Measurements from ENCODE around the gene NR2F1. TPM values are rescaled to one million over a fixed set of nuclear protein-coding genes. Genes with fewer than 3 reads are reported as not detected.
A peak's percentile ranks its signal among the peaks of the same experiment; 100 is the strongest.

NR2F1 gene
- total RNA-seq, 6 experiments from 2014 or later = 5.3 to 12.1 (median 9.4) TPM

DNA sequence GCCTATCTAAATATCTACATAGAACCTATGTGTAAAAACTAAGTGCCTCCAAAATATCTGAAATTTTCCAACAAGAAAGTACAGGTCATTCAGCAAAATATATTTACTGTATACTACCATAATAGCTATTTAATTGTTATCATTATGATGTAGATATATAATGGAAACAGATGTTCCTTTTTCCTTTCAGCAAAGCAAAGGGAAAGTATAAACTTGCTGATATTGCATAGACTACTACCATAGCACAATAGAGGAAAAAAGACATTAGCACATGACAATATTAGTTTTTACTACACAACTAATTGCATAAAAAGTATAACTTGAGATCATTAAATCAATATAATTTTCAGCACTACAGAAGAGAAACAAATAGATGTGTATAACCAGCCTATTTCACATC is 16.9 kb upstream of the NR2F1 start:
- TF ChIP-seq POLR2A (IDR thresholded peaks at IDR 0.05) = no peak
- no peak for TF ChIP-seq CTCF (IDR thresholded peaks at IDR 0.05)
- DNase-seq = no peak
- ATAC-seq = no peak
- H3K36me3 ChIP-seq = no peaks in the 10 kb centered on the region
- H3K9me3 ChIP-seq = no peaks in the 10 kb centered on the region
- peaks cover 0 to 15% of the 10 kb centered on the region in 2 donors for H3K27me3 ChIP-seq
- H3K4me1 ChIP-seq = no peaks in the 10 kb centered on the region
- intact Hi-C loops (cut with DNase I) = no loop called here
- no peak overlapping the region for H3K4me3 ChIP-seq
- no peak overlapping the region for H3K27ac ChIP-seq

DNA sequence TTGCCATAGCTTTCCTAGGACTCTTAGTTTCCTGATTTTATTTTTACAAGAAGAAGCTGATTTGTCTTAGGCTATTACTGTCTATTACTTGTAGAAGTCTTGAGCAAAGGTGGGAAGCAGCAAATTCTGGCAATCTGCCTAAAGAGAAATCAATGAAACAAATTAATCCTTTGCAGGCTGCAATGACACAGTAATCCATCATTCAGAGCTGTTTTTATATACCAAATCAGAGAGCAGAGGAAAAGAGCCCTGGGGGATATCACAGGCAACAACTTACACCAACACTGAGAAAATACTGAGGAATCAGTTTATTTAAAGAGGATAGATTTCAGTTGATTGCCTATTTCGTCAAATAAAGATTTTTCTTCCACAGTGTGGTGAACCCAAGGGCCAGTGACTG is 15.6 kb upstream of the NR2F1 start:
- no peak for DNase-seq
- no peaks in the 10 kb centered on the region for H3K9me3 ChIP-seq
- WGBS (ENCODE audit: insufficient coverage, low coverage, low lambda C conversion rate, missing lambda C conversion rate) = 45% methylated on average over 1 of the region's 1 CpG
- H3K4me3 ChIP-seq = no peak overlapping the region
- H3K36me3 ChIP-seq = no peaks in the 10 kb centered on the region
- intact Hi-C loops (cut with DNase I) = no loop called here
- ATAC-seq = no peak
- TF ChIP-seq POLR2A (IDR thresholded peaks at IDR 0.05) = no peak
- TF ChIP-seq CTCF (IDR thresholded peaks at IDR 0.05) = no peak
- H3K27ac ChIP-seq = no peak overlapping the region
- H3K4me1 ChIP-seq = peaks cover 0 to 7% (median 0%) of the 10 kb centered on the region in 4 donors
- peaks cover 0 to 15% of the 10 kb centered on the region in 2 donors for H3K27me3 ChIP-seq

- Histone ChIP-seq H3K9me3 (no peaks in the 10 kb centered on the region), H3K4me1 (peaks cover 0 to 10% (median 0%) of the 10 kb centered on the region in 4 donors), H3K27me3 (peaks cover 0 to 19% of the 10 kb centered on the region in 2 donors), H3K36me3 (no peaks in the 10 kb centered on the region), H3K4me3 (no peak overlapping the region), H3K27ac (no peak overlapping the region)
- DNase-seq (no peak), ATAC-seq (no peak)
- intact Hi-C loops (cut with DNase I) = no loop called here
- no peak for TF ChIP-seq POLR2A (IDR thresholded peaks at IDR 0.05)
- TF ChIP-seq CTCF (IDR thresholded peaks at IDR 0.05) = no peak
- 62% methylated on average over 12 of the region's 13 CpGs for WGBS (ENCODE audit: insufficient coverage, low coverage, low lambda C conversion rate, missing lambda C conversion rate)
These were observed 13.5 kb upstream of the NR2F1 start for GRCh38 chr5:93569300-93570160.

DNA sequence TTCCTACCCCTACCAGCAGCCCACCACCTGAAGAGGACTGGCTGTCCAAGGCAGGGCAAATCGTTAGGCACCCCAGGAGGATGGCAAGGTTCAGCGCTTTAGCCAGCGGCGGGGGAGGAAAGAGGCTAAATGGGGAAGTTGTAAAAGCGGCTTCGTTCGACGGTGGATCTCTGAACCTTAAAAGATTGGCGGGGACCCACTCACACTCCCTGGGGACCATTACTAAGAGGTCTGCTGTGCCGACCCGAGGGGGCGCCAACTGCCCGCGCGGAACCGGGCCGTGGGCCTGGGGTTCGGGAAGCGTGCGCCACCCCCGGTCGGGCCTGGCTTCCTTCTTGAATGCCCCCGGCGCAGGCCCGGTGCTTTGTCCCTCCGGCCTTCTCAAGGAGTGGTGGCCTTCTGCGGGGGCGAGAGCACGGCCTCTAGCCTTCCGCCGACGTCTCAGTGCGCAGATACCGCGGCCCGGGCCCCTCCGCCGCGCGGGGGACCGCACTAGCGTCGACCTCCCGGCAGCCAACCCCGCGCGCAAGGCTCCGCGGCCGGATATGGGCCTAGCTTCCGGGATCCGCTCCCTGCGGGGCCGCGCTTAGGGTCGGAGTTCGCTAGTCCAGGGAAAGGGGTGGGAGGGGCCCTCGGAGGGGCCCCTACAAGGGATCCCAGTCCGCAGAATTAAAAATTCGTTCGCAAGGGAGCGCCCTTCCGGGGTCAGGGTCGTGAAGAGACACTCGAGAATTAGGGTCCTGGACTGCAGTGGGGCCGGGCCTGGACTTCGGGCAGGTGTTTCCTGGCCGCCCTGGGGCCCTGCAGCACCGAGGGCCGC is 12.5 kb upstream of the NR2F1 start:
- H3K9me3 ChIP-seq = no peaks in the 10 kb centered on the region
- WGBS (ENCODE audit: insufficient coverage, low coverage, low lambda C conversion rate, missing lambda C conversion rate) = 38% methylated on average over 14 of the region's 70 CpGs
- TF ChIP-seq CTCF (IDR thresholded peaks at IDR 0.05) (no peak), POLR2A (IDR thresholded peaks at IDR 0.05) (no peak)
- H3K36me3 ChIP-seq = no peaks in the 10 kb centered on the region
- H3K27me3 ChIP-seq = peaks cover 0 to 19% of the 10 kb centered on the region in 2 donors
- ATAC-seq = peak in 2 of 4 donors; percentile 13 to 27
- intact Hi-C loops (cut with DNase I) = no loop called here
- DNase-seq = peak in 1 of 3 donors; percentile 22
- no peak overlapping the region for H3K4me3 ChIP-seq
- H3K4me1 ChIP-seq = peaks cover 0 to 10% (median 0%) of the 10 kb centered on the region in 4 donors
- H3K27ac ChIP-seq = no peak overlapping the region
